H1 (cell line): ENCODE results near the gene GTF2B. TPM values are rescaled to one million over a fixed set of nuclear protein-coding genes. Genes with fewer than 3 reads are reported as not detected.

Source experiments
- CTCF ChIA-PET: fragments of 300-600 bp; sonication (Branson Sonifier 250); formaldehyde crosslinking; loops from one replicate; lab custom pipeline; 2021; ENCODE audit not compliant: partially characterized antibody; lab: Charles Lee
- POLR2A ChIA-PET: fragments of 300-600 bp; sonication (Branson Sonifier 250); formaldehyde crosslinking; loops from one replicate; lab custom pipeline; 2021; ENCODE audit warnings: inconsistent platforms; ENCODE audit not compliant: partially characterized antibody; lab: Charles Lee
- DNase-seq, 2 experiments: peaks; one replicate each; pipeline versions ENCODE4 v3.0.0 to v3.0.0-alpha.2; 2010 to 2022; ENCODE audit warnings: low spot score in 2 of 2, low read depth in 1 of 2, mixed read lengths in 1 of 2
- FAIRE-seq: peaks from 2 replicates; lab custom pipeline; 2011; peaks lifted over from hg19 to GRCh38; lab: Jason Lieb, UNC
- H2AFZ ChIP-seq: 2 replicates; pipeline ENCODE4 v1.8.1; 2012; ENCODE audit warnings: low read length, inconsistent platforms
- H2AK5ac ChIP-seq: 2 replicates; pipeline ENCODE4 v1.6.1; 2013; ENCODE audit warnings: low read depth, low read length
- H2BK120ac ChIP-seq: replicated peaks from 2 replicates; pipeline ENCODE3; 2013; ENCODE audit warnings: low read depth, low read length, inconsistent platforms
- H2BK12ac ChIP-seq: 2 replicates; pipeline ENCODE4 v1.6.1; 2013; ENCODE audit warnings: low read depth, low read length
- H2BK15ac ChIP-seq: 2 replicates; pipeline ENCODE4 v1.6.1; 2013; ENCODE audit warnings: low read length
- H2BK20ac ChIP-seq: 2 replicates; pipeline ENCODE4 v1.6.1; 2013; ENCODE audit warnings: low read length
- H2BK5ac ChIP-seq: 2 replicates; pipeline ENCODE4 v1.6.1; 2013; ENCODE audit warnings: low read depth, low read length
- H3K14ac ChIP-seq: 2 replicates; pipeline ENCODE4 v1.6.1; 2013; ENCODE audit warnings: inconsistent platforms; ENCODE audit not compliant: insufficient read length
- H3K18ac ChIP-seq: 2 replicates; pipeline ENCODE4 v1.6.1; 2013; ENCODE audit warnings: low read length; ENCODE audit errors: extremely low read depth
- H3K23ac ChIP-seq: 2 replicates; pipeline ENCODE4 v1.6.1; 2013; ENCODE audit warnings: inconsistent platforms; ENCODE audit not compliant: insufficient read length
- H3K23me2 ChIP-seq: 2 replicates; pipeline ENCODE4 v1.6.1; 2013; ENCODE audit warnings: low read depth, low read length
- H3K27ac ChIP-seq: 2 replicates; pipeline ENCODE4 v1.6.1; 2011; ENCODE audit warnings: low read depth, low read length, inconsistent platforms
- H3K27me3 ChIP-seq, 4 experiments: replicated peaks in 1 of 4; 1 replicate in 1 of 4; 2 replicates in 3 of 4; pipeline versions ENCODE4 v1.6.1 to v1.8.1; 2011 to 2013; ENCODE audit warnings: low read length in 3 of 4, mild to moderate bottlenecking in 3 of 4, inconsistent platforms in 2 of 4, mixed read lengths in 2 of 4, moderate library complexity in 1 of 4; ENCODE audit not compliant: control insufficient read depth in 3 of 4, insufficient read depth in 3 of 4; ENCODE audit errors: extremely low read depth in 1 of 4
- H3K36me3 ChIP-seq, 4 experiments: 2 replicates each; pipeline versions ENCODE4 v1.6.1 to v1.8.1; 2011 to 2013; ENCODE audit warnings: mild to moderate bottlenecking in 4 of 4, low read length in 3 of 4, moderate library complexity in 2 of 4, control low read depth in 1 of 4, inconsistent platforms in 1 of 4; ENCODE audit not compliant: insufficient read depth in 4 of 4, control insufficient read depth in 2 of 4
- H3K4ac ChIP-seq: replicated peaks from 2 replicates; pipeline ENCODE3; 2013; ENCODE audit warnings: low read length, low read depth, mixed read lengths, inconsistent platforms; ENCODE audit not compliant: insufficient read length
- H3K4me1 ChIP-seq, 4 experiments: replicated peaks in 1 of 4; 1 replicate in 1 of 4; 2 replicates in 3 of 4; pipeline versions ENCODE4 v1.6.1 to v1.8.1; 2011 to 2013; ENCODE audit warnings: low read length in 3 of 4, inconsistent platforms in 2 of 4, mixed read lengths in 1 of 4; ENCODE audit not compliant: insufficient read depth in 4 of 4, control insufficient read depth in 3 of 4
- H3K4me2 ChIP-seq, 2 experiments: 2 replicates each; pipeline versions ENCODE4 v1.6.1 to v1.8.1; 2011 to 2013; ENCODE audit warnings: low read depth in 2 of 2, low read length in 2 of 2, control low read depth in 1 of 2, inconsistent platforms in 1 of 2, mild to moderate bottlenecking in 1 of 2; ENCODE audit not compliant: insufficient read depth in 1 of 2
- H3K4me3 ChIP-seq, 4 experiments: fragments of 200-600, 300-600 bp in 1 of 4; sonication (generic), shearing (Covaris generic), sonication (Bioruptor Twin) in 1 of 4; 2 replicates each; pipeline versions ENCODE4 v1.5.1 to v1.8.1; 2011 to 2016; ENCODE audit warnings: low read length in 4 of 4, low read depth in 3 of 4, control low read depth in 2 of 4, inconsistent platforms in 2 of 4, mild to moderate bottlenecking in 2 of 4, mixed read lengths in 1 of 4, moderate library complexity in 1 of 4; ENCODE audit not compliant: insufficient read depth in 2 of 4; ENCODE audit errors: extremely low read depth in 1 of 4
- H3K56ac ChIP-seq: replicated peaks from 2 replicates; pipeline ENCODE3; 2013; ENCODE audit warnings: low read depth, mild to moderate bottlenecking, mixed read lengths, low read length, inconsistent platforms; ENCODE audit not compliant: insufficient read length
- H3K79me1 ChIP-seq: 2 replicates; pipeline ENCODE4 v1.6.1; 2013; ENCODE audit warnings: low read depth, low read length, control low read depth
- H3K79me2 ChIP-seq, 2 experiments: 2 replicates each; pipeline versions ENCODE4 v1.6.1 to v1.8.1; 2012 to 2013; ENCODE audit warnings: low read length in 2 of 2, mild to moderate bottlenecking in 2 of 2, inconsistent platforms in 1 of 2; ENCODE audit not compliant: insufficient read depth in 2 of 2, control insufficient read depth in 1 of 2
- H3K9ac ChIP-seq, 4 experiments: replicated peaks in 1 of 4; 1 replicate in 1 of 4; 2 replicates in 3 of 4; pipeline versions ENCODE4 v1.6.1 to v1.8.1; 2011 to 2013; ENCODE audit warnings: low read depth in 3 of 4, low read length in 3 of 4, control low read depth in 2 of 4, mild to moderate bottlenecking in 2 of 4, moderate library complexity in 2 of 4, inconsistent platforms in 1 of 4; ENCODE audit errors: extremely low read depth in 1 of 4
- H3K9me3 ChIP-seq, 2 experiments: 2 replicates each; pipeline versions ENCODE4 v1.6.1 to v1.8.1; 2012 to 2013; ENCODE audit warnings: mild to moderate bottlenecking in 2 of 2, moderate library complexity in 2 of 2, control low read depth in 1 of 2, inconsistent platforms in 1 of 2, low read depth in 1 of 2, low read length in 1 of 2, mixed read lengths in 1 of 2; ENCODE audit not compliant: insufficient read depth in 2 of 2
- H4K20me1 ChIP-seq, 2 experiments: replicated peaks in 1 of 2; 2 replicates each; pipeline versions ENCODE3 to v1.8.1; 2011 to 2013; ENCODE audit warnings: inconsistent platforms in 2 of 2, low read length in 2 of 2, mild to moderate bottlenecking in 1 of 2; ENCODE audit not compliant: insufficient read depth in 2 of 2, control insufficient read depth in 1 of 2
- H4K5ac ChIP-seq: 2 replicates; pipeline ENCODE4 v1.6.1; 2013; ENCODE audit warnings: low read length, low read depth, mixed read lengths, inconsistent platforms; ENCODE audit not compliant: insufficient read length
- H4K8ac ChIP-seq: 2 replicates; pipeline ENCODE4 v1.8.0; 2013; ENCODE audit warnings: mild to moderate bottlenecking, moderate library complexity, low read length, inconsistent platforms; ENCODE audit not compliant: insufficient read depth; ENCODE audit errors: extremely low read depth
- H4K91ac ChIP-seq: replicated peaks from 2 replicates; pipeline ENCODE3; 2013; ENCODE audit warnings: low read length, mixed read lengths, inconsistent platforms; ENCODE audit not compliant: insufficient read length
- MAFK ChIP-seq: IDR thresholded peaks from 2 replicates; pipeline ENCODE4 v1.6.1; 2012; ENCODE audit warnings: low read depth, mild to moderate bottlenecking, improper control_type of control experiment, low read length
- WGBS, 2 experiments: shearing (Covaris generic) in 1 of 2; methylation state at CpG; one replicate each; pipeline versions ENCODE4 v1.1.6 to v1.1.7; 2013 to 2015; ENCODE audit warnings: low lambda C conversion rate in 2 of 2, mixed read lengths in 2 of 2, inconsistent platforms in 1 of 2, low coverage in 1 of 2, missing lambda C conversion rate in 1 of 2; ENCODE audit not compliant: insufficient replicate concordance in 2 of 2, insufficient coverage in 1 of 2, insufficient read length in 1 of 2; ENCODE audit errors: extremely low coverage in 1 of 2, missing lambda C conversion rate in 1 of 2; 5-methylcytosine and 5-hydroxymethylcytosine counted together
- polyA plus RNA-seq, 7 experiments: library from polyadenylated mRNA; depleted of rRNA in 3 of 7; stranded (reverse) in 5 of 7; unstranded in 2 of 7; fragments of >200 nt in 5 of 7; fragments of 200-250 nt in 2 of 7; gene quantifications; 1 replicate in 5 of 7; 2 replicates in 1 of 7; 4 replicates in 1 of 7; pipeline versions ENCODE4 v1.2.1 to v1.2.3, GENCODE V29; 2011 to 2013; ENCODE audit warnings: missing spikeins in 2 of 7, mixed read lengths in 2 of 7
- total RNA-seq: library from RNA; stranded (reverse); fragmentation: NEBNext Ultra II Directional; extraction: Animal tissue kit (Norgen Biotek cat#: 25700); gene quantifications from 2 replicates; pipeline ENCODE4 v1.2.1, GENCODE V29; 2021

Gene GTF2B
- total and polyA plus RNA-seq, 2 of the 8 experiments (the other 6 are each of a cell fraction or from before 2014, with no cell fraction given), result 14.9 to 15.6 TPM

DNA sequence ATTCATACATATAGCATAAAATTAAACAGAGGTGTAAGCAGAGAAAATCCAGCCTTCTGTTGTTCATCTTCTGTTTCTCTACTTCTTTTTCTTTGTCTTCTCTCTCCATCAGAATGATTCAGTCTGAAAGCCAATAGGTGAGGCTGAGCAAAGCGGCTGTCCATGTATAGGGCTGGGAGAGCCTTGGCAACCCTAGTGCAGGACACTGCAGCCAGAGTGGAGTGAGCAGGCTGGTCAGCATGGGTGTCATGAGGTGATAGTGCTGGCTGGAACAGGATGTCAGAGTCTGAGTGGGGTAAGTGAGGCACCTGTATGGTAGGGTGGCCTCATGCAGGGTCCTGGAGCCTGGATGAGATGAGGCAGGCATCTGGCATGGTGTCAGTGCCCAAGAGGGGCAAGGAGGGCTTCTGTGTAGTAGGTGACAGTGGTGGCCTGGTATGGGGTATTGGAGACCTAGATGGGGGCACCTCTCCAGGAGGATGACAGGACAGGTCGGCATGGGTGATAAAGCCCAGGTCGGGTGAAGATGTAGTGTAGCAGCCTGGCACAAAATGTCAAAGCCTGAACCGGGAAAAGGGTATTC lies 45.5 kb upstream of the GTF2B start:
- H3K4me2 ChIP-seq, result no peak overlapping the region
- H3K27me3 ChIP-seq, result no peaks in the 10 kb centered on the region
- H4K5ac ChIP-seq, result no peak overlapping the region
- H3K36me3 ChIP-seq, result peaks cover 2 to 51% (median 24%) of the 10 kb centered on the region in 4 experiments; a peak in 7 of 8 replicates
- no peak overlapping the region for H4K91ac ChIP-seq
- no peak overlapping the region; the same call in 1 of the 2 replicates for H4K8ac ChIP-seq
- H3K9ac ChIP-seq, result no peak overlapping the region; a peak in 1 of 7 replicates
- H3K14ac ChIP-seq, result no peak overlapping the region
- no peak overlapping the region for H3K18ac ChIP-seq
- no peak overlapping the region for H2BK12ac ChIP-seq
- FAIRE-seq (no peak), DNase-seq (no peak)
- peaks cover 0 to under 1% of the 10 kb centered on the region in 2 experiments for H4K20me1 ChIP-seq
- POLR2A ChIA-PET, result no interaction called here
- H2BK20ac ChIP-seq, result no peak overlapping the region
- H3K79me2 ChIP-seq, result no peaks in the 10 kb centered on the region
- no peak overlapping the region for H2BK15ac ChIP-seq
- no peaks in the 10 kb centered on the region for H3K9me3 ChIP-seq
- H3K79me1 ChIP-seq, result no peaks in the 10 kb centered on the region
- no peaks in the 10 kb centered on the region for H3K23me2 ChIP-seq
- H3K4ac ChIP-seq, result no peak overlapping the region
- WGBS, 2 experiments, result 91% methylated on average over 3 of the region's 4 CpGs; no CpG with 5 or more reads in 1 of the 2 experiments
- no peak overlapping the region for H3K27ac ChIP-seq
- H3K56ac ChIP-seq, result no peak overlapping the region
- no peak overlapping the region for H2AK5ac ChIP-seq
- no peak overlapping the region; the same call in 1 of the 2 replicates for H2BK5ac ChIP-seq
- H3K4me3 ChIP-seq, result no peak overlapping the region
- no peak overlapping the region for H3K23ac ChIP-seq
- H3K4me1 ChIP-seq, result no peaks in the 10 kb centered on the region
- H2AFZ ChIP-seq, result no peak overlapping the region
- no peak for TF ChIP-seq MAFK
- TF ChIP-seq, all 59 proteins: peak for 0
- no peak overlapping the region for H2BK120ac ChIP-seq
- CTCF ChIA-PET, result interaction anchor here (0.8 to 0.9 kb wide), 2 partner anchors 10 to 14 kb away, joined by 3 read pairs; no protein-coding TSS in a partner anchor
